Stimulated activated CD4-positive, alpha-beta T cell treated with anti-CD3 and anti-CD28 coated beads, Interleukin-1b, Interleukin-23, amount 100 ng/mL, for 24 hours (primary cell): ENCODE data around the gene SELENOM.
"Not testable (repeated sequence)": the region's sequence is repeated elsewhere in the genome, so short reads cannot be mapped to it uniquely, and the experiment has no call there.

Experiments
- DNase-seq, 4 experiments: peaks; one replicate each; pipeline ENCODE4 v3.0.0-alpha.2; 2020; ENCODE audit warnings: low read depth in 4 of 4, low spot score in 1 of 4

SELENOM gene

GRCh38 chr22:31106001-31106571 is 1.3 kb downstream of the SELENOM start:
- DNase-seq, result no peak

- no peak for DNase-seq
Measured at GRCh38 chr22:31105282-31105929, 2.0 kb downstream of the SELENOM start.

- DNase-seq, result no peak
Measured at GRCh38 chr22:31104869-31105268, 2.5 kb downstream of the SELENOM start.

GRCh38 chr22:31103899-31104694 is 3.3 kb downstream of the SELENOM start:
- no peak for DNase-seq

- DNase-seq, result no peak
Measured at GRCh38 chr22:31103111-31103510, 4.3 kb downstream of the SELENOM start.

- no peak for DNase-seq
Measured at GRCh38 chr22:31102441-31103081, 4.8 kb downstream of the SELENOM start.

GRCh38 chr22:31100762-31101525 is 6.4 kb downstream of the SELENOM start:
- no peak for DNase-seq

- DNase-seq, result no peak
Measured at GRCh38 chr22:31099841-31100761, 7.3 kb downstream of the SELENOM start.

- DNase-seq, result no peak
Measured at GRCh38 chr22:31099386-31099785, 8.0 kb downstream of the SELENOM start.

- no peak for DNase-seq
Measured at GRCh38 chr22:31098632-31099110, 8.7 kb downstream of the SELENOM start.

- no peak for DNase-seq
Measured at GRCh38 chr22:31097941-31098631, 9.3 kb downstream of the SELENOM start.

GRCh38 chr22:31097539-31097938 is 9.8 kb downstream of the SELENOM start:
- not testable (repeated sequence) for DNase-seq

GRCh38 chr22:31096657-31097279 is 10.6 kb downstream of the SELENOM start:
- no peak for DNase-seq

GRCh38 chr22:31095637-31096249 is 11.6 kb downstream of the SELENOM start:
- no peak for DNase-seq

- no peak for DNase-seq
Measured at GRCh38 chr22:31094741-31095140, 12.6 kb downstream of the SELENOM start.

GRCh38 chr22:31094021-31094551 is 13.3 kb downstream of the SELENOM start:
- no peak for DNase-seq

GRCh38 chr22:31093086-31093850 is 14.1 kb downstream of the SELENOM start:
- no peak for DNase-seq
